HG02759 (cell line): ENCODE results near the gene CST4.
"Not testable (repeated sequence)": the region's sequence is repeated elsewhere in the genome, so short reads cannot be mapped to it uniquely, and the experiment has no call there.

ENCODE experiments used
- ATAC-seq: cut with Tn5 transposase; IDR thresholded peaks from one replicate; pipeline ENCODE4 v1.9.1; 2021; ENCODE audit warnings: mild to moderate bottlenecking, moderate library complexity; ENCODE audit not compliant: unreplicated experiment

CST4 gene

GRCh38 chr20:23688684-23689398 lies at the start of gene CST4:
TSS of gene CST4 (minus strand) at chr20:23689038. CDS start at chr20:23688969, 69 bp downstream.
- not testable (repeated sequence) for ATAC-seq

GRCh38 chr20:23735391-23735790 lies 46.6 kb upstream of the CST4 start:
- not testable (repeated sequence) for ATAC-seq

- ATAC-seq = not testable (repeated sequence)
Observed at GRCh38 chr20:23734949-23735348, 46.1 kb upstream of the CST4 start.

- ATAC-seq = not testable (repeated sequence)
Observed at GRCh38 chr20:23734440-23734839, 45.6 kb upstream of the CST4 start.

- no peak for ATAC-seq
Observed at GRCh38 chr20:23727016-23727415, 38.2 kb upstream of the CST4 start.

GRCh38 chr20:23725102-23725501 lies 36.3 kb upstream of the CST4 start:
- ATAC-seq = no peak

GRCh38 chr20:23723659-23724307 lies 34.9 kb upstream of the CST4 start:
- peak; percentile 77 for ATAC-seq

GRCh38 chr20:23722851-23723250 lies 34.0 kb upstream of the CST4 start:
- ATAC-seq = not testable (repeated sequence)

GRCh38 chr20:23721962-23722361 lies 33.1 kb upstream of the CST4 start:
- ATAC-seq = no peak

GRCh38 chr20:23719351-23719750 lies 30.5 kb upstream of the CST4 start:
- ATAC-seq = not testable (repeated sequence)

GRCh38 chr20:23711778-23712177 lies 22.9 kb upstream of the CST4 start:
- ATAC-seq = not testable (repeated sequence)

GRCh38 chr20:23710771-23711170 lies 21.9 kb upstream of the CST4 start:
- ATAC-seq = no peak

GRCh38 chr20:23705895-23706294 lies 17.1 kb upstream of the CST4 start:
- ATAC-seq = no peak

GRCh38 chr20:23702021-23702420 lies 13.2 kb upstream of the CST4 start:
- ATAC-seq = no peak

GRCh38 chr20:23700931-23701330 lies 12.1 kb upstream of the CST4 start:
- no peak for ATAC-seq

GRCh38 chr20:23697947-23698346 lies 9.1 kb upstream of the CST4 start:
- ATAC-seq = no peak

GRCh38 chr20:23695068-23695395 lies 6.2 kb upstream of the CST4 start:
- ATAC-seq = not testable (repeated sequence)

GRCh38 chr20:23694178-23695067 lies 5.6 kb upstream of the CST4 start:
- ATAC-seq = not testable (repeated sequence)

- ATAC-seq = not testable (repeated sequence)
Observed at GRCh38 chr20:23692725-23693619, 4.1 kb upstream of the CST4 start.

- no peak for ATAC-seq
Observed at GRCh38 chr20:23691675-23692074, 2.8 kb upstream of the CST4 start.
